NCI-H1105 (cell line): Measurements from ENCODE around the gene AMPH.

Experiments used
- DNase-seq: peaks from one replicate; lab custom pipeline; 2025; lab: John Stamatoyannopoulos, UW

Gene AMPH

DNA sequence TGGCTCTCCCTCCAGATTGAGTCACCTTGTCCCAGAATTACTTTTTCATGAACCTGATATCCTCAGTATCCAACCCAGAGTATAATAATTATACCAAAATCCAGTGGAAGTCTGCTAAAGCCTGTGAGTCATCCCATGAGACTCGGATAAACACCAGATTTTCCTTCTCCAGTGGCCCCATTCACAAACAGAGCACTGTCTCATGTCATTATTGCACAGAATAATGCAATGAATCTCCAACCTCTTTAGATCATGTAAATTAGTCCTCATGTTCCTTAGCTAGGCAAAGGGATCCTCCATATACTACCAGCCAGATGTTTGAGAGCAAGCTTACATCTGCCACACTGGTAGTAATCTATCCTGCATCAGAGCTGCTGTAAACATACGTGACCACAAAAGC lies 89.0 kb downstream of the AMPH start:
- no peak for DNase-seq

DNA sequence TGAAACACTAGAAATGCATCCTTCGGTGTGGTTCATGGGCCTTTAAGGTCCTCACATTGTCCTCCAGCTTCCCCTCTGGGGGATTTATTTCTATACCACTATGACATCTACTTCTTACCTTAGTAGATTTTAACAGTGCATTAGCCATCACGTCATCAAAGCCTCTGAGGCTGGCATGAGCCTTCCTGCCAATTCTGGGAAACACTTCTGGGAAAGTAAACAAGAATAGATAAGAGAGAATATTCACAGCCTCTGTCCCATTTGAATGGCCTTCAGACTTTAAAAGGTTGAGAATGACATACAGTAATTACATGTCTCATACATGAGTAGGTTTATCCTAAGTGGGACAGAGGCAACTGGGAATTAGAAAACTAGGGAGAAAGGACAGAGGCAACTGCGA lies 89.7 kb downstream of the AMPH start:
- DNase-seq, result peak; percentile 36

DNA sequence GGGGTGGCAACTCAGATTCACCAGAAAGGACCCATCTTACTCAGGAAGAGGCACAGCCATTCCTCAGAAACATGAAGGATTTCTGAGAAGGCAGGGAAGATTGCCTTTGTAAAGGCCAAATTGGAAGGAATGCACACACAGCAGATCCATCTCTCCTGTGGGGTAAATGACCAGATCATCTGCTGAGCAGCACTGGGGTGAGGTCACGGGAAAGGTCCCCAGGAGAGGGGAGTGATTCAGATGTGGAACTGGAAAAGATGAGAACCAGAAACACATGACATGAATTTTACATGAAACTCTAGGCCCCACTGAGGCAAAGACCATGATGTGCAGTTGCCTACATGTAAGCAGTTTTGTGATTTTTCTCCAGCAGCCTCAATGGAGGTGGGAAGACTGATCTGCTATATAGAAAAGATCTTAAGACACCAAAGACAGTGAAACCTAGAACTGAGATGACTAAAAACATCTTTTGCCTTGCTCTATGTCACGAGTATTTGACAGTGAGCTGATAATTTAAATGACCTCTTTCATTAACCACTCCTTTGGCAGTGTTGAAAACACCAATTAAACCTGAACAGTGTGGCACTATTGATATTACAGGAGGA lies 91.6 kb downstream of the AMPH start:
- DNase-seq, result no peak

DNA sequence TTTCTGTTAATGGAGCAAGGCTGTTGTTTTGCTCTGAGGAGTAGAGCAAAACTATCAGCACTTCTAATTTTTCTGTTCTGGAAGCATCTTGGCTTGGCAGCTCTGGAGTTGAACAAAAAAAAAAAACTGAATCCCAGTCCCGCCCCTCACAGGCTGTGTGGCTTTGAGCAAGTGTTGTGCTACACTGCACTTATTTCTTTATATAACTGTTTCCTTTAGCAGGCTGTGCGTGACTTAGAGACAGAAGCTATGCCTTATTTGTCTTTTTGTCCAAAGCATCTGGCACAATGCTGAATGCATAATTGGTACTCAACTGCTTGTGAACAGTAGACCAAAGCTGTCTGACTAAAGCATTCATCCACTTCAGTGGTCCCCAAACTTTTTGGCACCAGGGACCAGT lies 96.1 kb downstream of the AMPH start:
- no peak for DNase-seq

DNA sequence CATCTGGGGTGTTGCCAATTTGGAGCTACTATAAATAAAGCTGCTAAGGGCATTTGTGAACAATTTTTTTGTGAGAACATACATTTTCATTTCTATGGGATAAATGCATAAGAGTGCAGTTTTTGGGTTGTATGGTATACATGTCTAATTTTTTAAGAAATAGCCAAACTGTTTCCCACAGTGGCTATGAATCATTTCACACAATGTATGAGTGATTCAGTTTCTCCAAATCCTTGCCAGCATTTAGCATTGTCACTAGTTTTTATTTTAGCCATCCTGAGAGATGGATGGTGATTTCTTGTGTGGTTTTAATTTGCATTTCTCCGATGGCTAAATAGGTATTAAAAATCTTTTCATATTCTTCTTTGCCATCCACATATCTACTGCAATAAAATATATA lies 105.3 kb downstream of the AMPH start:
- no peak for DNase-seq

DNA sequence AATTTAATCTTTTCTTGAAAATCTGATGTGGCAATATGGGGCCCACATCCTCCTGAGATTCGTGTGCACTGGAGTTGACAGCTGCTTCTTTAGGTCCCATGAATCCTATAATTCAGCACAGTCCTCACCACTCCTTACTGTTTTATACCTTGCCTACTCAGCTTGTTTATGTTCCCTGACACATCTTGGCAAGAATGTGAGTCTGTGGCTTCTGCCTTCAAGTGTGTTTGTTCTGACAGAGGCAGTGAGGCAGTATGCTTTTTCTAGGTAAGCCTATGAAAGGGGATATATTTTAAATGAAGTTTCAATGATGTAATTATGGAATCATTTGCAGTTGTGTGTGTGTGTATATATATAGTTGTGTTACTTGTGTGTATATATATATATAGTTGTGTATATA lies 106.4 kb downstream of the AMPH start:
- DNase-seq, result no peak

DNA sequence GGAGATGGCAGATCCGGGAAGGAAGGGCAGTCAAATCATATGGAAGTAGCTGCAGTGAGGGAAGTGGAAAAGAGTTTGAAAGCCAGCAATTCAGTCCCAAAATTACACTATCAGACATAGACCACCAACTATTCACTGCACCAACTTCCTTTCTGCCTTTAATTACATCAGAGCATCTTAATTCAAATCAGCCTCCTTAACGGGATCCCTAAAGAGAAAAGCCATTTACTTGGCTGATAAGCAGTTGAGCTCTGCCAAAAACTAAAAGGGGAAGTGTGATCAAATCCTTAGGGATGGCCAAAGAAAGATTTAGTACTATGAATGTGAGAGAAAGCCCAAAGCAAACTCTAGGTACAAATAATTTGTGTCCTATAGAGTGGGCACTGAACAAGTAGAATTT lies 110.4 kb downstream of the AMPH start:
- no peak for DNase-seq

DNA sequence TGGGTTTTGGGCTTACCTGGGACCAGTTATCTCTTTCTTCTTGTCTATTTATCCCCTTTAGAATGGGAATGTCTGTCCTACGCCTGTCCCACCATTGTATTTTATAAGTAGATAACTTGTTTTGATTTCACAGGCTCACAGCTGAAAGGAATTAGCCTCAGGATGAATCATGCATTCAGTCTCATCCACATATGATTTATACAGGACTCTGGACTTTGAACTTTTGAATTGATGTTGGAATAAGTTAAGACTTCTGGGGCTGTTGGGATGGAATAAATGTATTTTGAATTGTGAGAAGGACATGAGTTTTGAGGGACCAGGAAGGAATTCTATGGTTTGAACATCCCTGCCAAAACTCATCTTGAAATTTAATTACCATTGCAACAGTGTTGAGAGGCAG lies 112.6 kb downstream of the AMPH start:
- no peak for DNase-seq

DNA sequence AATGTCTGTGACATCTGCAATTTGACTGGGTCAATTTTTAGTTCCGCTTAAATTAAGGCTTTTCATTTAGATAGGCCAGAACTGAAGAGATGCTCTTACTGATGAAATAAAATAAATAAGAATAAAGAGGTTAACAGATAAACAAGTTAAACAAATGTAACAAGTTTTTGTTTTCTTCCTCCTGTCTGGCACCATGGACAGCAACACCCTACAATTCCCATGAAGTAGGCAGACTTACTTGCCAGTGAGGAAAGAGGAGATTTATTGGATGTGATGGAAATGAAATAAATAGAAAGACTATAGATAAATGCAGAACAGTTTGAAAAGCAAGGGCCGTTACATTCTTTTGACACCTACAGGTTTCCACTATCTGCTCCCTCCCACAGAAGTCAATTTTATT lies 118.5 kb downstream of the AMPH start:
- DNase-seq, result no peak

DNA sequence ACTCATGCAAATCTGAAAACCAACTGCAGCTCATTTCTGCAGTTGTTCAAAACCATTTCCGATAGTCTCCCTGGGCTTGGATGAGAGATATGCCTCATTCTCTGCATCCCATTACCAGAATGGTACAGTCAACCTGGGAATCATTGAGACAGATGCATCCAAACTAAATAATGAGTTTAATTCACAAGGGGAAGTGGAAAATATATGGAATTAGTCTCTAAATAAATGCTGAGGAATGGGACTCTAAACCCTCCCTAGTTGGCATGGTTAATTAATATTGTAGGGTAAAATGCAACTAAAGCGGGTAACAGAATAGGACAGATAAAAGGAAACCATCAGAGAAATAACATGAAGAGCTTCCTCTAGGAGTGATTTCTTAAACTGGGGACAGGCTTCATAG lies 118.9 kb downstream of the AMPH start:
- no peak for DNase-seq

DNA sequence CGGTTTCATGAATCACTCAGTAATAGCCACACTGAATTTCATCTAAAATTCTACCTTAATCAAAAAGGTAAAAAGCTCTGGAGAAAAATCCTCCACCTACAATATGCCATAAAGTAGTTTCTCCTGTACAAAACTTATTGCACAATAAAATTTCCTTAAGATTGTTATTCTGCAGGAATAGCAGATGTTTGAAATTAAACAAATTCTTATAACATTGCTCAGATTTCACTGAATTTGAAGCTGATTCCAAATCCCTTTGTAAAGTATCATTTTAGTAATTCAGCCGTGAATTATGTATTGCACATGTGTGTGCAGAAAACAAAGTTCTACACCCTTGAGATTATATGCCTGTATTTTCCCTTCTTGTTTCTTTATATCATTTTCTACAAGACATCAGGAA lies 123.8 kb downstream of the AMPH start:
- no peak for DNase-seq

DNA sequence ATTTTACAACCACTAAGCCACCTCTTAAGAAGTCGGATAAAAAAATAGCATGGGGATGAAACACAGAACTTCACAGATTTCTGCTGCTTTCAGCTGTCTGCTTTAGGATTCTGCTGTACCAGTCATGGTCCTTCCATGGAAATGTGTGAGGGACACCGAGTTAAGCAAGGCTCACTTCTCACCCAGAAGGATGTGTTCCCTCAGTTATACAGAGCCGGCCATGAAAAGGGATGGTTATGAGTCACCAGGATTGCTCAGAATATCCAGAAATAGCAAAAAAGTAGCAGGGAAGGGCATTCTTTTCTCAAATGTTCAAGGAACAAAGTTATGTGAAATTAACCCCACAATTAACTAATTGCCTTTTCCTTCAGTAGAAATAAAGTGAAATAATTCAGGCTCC lies 124.4 kb downstream of the AMPH start:
- DNase-seq, result no peak

DNA sequence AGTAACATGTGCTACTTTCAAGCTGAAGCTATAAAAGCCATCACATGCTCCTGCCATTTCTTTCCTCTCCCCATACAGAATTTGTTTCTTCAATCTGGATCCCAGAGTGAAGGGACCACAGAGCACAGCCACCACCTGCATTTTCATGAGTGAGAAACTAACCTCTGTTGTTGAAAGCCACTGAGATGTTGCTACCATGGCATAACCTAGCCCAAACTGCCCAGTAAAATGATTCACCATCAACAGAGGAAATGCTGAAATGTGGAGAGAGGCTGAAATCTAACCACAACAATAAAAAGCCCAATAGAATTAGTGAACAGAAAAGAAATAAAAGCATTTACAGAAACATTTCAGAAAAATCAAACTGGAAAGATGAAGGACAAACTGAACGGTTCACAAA lies 125.2 kb downstream of the AMPH start:
- DNase-seq, result no peak

DNA sequence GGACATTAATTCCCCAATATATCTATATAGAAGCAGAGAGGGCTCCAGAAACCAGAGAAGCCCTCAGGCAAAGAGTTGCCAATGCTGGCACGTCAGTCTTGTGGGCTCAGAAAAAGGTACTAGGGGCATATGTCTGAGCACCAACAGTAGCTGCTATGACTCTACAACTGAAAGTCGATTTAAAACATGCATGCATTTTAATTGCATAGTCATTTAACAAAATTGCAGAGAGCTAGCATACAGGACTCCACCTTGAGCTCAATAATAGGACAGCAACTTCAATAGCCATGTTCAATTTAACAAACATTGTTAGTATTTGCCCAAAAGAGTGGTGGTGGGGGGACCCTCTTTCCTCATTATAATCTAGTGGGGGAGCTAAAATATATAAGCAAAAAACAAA lies 126.5 kb downstream of the AMPH start:
- no peak for DNase-seq

DNA sequence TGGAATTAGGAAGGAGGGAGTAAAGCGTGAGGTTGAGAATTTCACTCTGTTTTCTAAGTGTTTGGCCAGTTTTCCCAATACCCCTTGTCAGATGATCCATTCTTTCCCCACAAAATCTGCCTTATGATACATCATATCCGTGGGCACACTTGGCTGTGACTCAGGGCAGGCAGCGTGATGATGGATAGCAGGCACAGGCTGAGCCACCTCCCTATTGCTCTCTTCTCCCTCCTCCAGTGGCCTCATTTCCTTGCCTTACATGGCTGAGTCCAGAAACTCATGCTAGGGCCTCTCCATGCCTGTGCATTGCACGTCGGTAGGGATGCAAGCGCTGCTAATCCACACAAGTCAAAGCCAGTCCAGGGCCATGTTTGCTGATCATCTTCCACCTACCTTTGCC lies 128.3 kb downstream of the AMPH start:
- no peak for DNase-seq

DNA sequence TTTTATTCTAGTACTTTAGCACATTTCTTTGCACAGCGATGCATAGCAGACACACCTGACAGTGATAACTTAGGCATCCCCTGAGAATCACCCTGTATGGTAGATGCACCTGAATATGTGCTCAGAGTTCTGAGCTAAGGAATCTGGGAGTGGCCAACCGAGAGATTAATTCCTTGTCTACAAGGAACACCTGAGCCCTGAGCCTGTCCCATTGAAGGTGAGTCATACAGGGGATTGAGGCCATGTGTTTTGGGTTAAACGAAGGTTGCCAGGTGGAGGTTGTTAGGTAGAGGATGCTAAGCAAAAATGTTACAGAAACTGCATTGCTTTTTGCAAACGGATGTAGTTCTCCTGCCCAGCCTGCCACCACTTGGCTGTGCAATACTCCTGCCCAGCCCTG lies 128.9 kb downstream of the AMPH start:
- DNase-seq, result no peak

DNA sequence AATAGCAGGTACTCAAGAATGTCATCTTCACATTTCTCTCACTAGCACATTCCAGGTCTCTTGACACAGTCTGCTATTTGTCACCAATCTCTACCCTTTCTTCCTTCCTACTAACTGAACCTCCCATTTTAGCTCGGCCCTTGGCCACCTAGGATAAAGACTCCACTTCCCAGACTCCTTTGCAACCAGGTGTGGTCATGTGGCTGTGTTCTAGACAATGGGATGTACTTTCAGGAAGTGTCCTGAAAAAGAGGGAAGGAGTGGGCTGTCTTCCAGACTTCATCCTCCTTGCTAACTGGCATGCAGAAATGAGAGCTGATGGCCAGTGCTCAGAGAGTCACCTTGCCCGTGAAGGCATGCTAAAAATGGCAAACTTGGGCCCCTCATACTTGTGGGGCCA lies 139.2 kb downstream of the AMPH start:
- no peak for DNase-seq

DNA sequence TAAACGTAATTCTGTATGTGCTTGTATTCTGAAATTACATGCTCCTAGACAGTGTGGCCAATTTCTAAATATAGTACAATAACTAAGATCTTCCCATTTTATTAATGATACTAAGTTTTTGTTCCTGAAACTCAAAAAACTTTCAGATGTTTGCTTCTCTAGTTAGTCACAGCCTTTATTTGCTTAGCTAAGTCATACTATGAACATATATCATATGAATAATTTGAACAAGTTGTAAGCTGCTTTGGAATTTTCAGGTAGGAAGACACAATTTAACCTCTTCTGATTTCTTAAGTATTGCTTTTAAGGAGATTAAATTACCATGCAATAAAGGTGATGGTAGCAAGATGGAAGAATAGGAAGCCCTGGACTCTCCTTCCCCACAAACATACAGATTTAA lies 148.7 kb downstream of the AMPH start:
- no peak for DNase-seq

DNA sequence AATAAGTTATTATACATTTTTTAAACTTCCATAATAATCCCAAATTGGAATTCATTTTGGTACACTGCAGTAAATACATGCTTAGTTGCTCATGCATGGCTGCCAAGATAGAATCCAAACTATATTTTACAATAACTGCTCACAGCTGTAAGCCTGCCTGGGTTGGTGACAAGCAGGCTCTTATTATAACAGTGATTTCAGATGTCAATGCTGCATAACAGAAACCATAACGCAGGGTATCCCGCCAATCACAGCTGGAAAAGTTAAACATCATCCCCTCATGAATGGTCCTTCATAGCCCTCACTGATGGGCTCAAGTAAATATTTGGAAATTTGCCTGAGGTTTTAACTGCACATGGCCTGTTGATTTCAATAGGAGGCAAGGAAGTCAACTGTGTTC lies 149.8 kb downstream of the AMPH start:
- DNase-seq, result no peak

DNA sequence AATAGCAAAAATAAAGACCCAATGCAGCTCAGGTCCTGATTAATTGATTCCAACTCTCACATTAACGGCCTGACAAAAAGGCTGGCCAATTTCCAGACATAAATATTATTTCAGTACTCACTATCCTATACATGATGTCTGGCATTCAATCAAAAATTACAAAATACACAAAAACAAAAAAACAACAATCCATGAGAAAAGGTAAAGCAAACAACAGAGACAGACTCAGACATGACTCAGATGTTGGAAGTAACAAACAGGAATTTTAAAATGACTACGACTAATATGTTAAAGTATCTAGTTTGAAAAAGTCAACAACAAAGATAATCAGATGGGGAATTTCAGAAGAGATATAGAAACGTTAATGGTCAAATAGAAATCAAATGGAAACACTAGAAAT lies 152.8 kb downstream of the AMPH start:
- DNase-seq, result no peak

DNA sequence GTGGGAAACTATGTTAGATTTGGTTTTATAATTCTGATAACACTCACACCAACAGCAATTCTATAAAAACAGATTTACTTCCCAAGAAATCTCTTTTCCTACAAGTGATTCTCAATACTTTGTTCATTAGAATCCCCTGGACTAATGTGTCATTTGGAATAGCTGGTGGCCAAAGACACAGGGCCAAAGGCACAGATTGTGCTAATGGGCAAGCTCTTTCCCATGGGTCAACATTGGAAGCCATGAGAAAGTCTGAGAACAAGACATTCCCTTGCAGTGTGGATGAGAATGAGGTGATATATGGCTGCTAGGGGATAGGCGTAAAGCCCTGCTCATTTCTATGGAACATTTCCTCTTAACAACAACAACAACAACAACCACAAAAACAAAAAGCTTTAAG lies 153.8 kb downstream of the AMPH start:
- DNase-seq, result no peak

DNA sequence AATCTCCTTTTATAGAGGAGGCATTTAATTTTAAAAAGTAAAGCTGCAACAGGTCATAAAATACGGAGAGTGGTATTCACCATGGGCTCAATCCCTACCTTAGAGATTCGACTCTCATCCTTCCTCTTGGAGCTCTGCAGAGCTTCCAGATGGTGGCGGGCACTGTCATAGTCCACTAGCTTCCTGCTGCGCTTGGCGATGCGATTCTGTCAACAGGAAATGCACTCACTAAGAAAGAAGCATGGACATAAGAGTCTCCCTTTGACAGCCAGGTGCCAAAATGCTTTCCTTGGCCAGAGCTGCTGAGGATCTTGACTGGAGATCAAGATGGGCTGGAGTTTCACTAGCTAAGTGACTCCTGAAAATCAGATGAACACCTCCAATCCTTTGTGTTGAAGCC lies 154.4 kb downstream of the AMPH start:
- no peak for DNase-seq

DNA sequence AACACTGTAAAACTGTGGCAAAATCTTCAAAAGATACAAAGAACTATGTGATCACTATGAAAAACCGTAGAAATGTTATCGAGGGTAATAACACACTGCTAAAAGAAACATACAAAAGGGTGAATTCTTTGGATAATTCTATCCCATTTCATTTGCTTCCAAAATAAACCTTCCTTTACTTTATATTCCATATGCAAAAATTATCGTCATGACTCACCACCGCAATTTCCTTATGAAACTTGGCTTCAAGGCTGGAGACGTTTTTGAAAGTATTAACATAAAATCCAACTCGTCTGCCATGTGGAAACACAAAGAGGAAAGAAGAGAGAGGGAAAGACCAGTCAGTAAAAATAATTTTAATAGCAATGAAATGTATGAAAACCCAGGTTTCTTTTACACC lies 165.2 kb downstream of the AMPH start:
- DNase-seq, result no peak

DNA sequence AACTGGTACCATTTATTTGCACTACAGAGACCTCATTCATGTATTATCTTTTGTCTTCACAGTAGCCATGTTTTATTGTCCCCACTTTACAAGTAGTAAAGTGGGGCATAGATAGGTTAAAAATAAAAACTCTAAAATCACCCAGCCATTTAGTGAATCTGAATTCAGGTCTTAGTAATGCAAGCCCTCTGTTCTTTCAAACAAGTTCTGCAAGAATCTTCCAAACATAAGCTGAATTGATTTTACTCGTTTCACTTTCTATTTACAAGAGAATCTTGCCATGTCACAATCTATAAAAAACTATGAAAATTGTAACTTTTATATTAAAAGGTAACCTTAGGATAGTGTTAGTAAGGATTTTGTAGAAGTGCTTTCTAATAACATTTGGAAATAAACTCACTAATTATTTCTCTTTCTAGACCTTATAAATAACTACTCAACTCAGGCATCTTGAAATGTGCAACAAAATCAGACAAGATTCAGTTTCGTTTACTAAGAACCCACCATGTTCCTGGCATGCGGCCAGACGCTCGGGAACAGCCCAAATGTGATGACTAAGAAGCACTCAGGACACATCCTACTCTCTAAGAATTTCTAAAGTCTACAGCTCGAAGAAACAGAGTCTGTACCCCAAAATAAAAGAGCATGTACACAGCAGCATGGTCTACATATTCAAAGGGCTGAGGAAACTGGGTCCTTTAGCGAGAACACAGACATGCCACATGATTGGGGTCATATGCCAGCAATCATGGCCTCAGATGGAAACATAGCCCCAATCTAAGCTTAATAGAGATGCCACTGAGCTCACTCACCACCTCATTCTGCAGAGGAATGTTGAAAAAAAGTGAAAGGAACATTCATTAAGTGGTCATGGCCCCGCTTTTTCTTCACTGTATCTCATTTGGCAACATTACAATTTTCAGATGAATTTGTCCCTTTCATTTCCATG lies 167.6 kb downstream of the AMPH start:
- DNase-seq, result no peak
